ENCODE measurements around the gene KRTAP10-6.
"Not testable (repeated sequence)": the region's sequence is repeated elsewhere in the genome, so short reads cannot be mapped to it uniquely, and the experiment has no call there.

Gene KRTAP10-6

GRCh38 chr21:44589586-44590305, 2.6 kb downstream of the KRTAP10-6 start:
- no peak overlapping the region for H3K27ac ChIP-seq (ENCODE audit: low read length)
- no peak overlapping the region for H3K4me3 ChIP-seq (ENCODE audit: low read length in 2 of 2)
- no peaks in the 10 kb centered on the region for H3K4me1 ChIP-seq (ENCODE audit: control insufficient read depth, insufficient read depth, low read length)
- peaks cover 16 to 17% of the 10 kb centered on the region in 2 donors for H3K27me3 ChIP-seq (ENCODE audit: control insufficient read depth in 1 of 2, insufficient read depth in 2 of 2, low read length in 2 of 2)
- no peak overlapping the region for H3K9ac ChIP-seq (ENCODE audit: low read length in 2 of 2)
- H3K36me3 ChIP-seq (ENCODE audit: control insufficient read depth in 2 of 2, insufficient read depth in 2 of 2, low read length in 2 of 2) = no peaks in the 10 kb centered on the region
- H3K9me3 ChIP-seq (ENCODE audit: control insufficient read depth in 2 of 2, low read length in 2 of 2) = peaks cover 0 to 3% of the 10 kb centered on the region in 2 donors

GRCh38 chr21:44589094-44589493, 3.2 kb downstream of the KRTAP10-6 start:
- H3K9me3 ChIP-seq (ENCODE audit: control insufficient read depth in 2 of 2, low read length in 2 of 2) = peaks cover 0 to 3% of the 10 kb centered on the region in 2 donors
- no peaks in the 10 kb centered on the region for H3K36me3 ChIP-seq (ENCODE audit: control insufficient read depth in 2 of 2, insufficient read depth in 2 of 2, low read length in 2 of 2)
- peaks cover 16 to 19% of the 10 kb centered on the region in 2 donors for H3K27me3 ChIP-seq (ENCODE audit: control insufficient read depth in 1 of 2, insufficient read depth in 2 of 2, low read length in 2 of 2)
- H3K4me1 ChIP-seq (ENCODE audit: control insufficient read depth, insufficient read depth, low read length) = no peaks in the 10 kb centered on the region
- H3K27ac ChIP-seq (ENCODE audit: low read length) = no peak overlapping the region
- H3K4me3 ChIP-seq (ENCODE audit: low read length in 2 of 2) = no peak overlapping the region
- no peak overlapping the region for H3K9ac ChIP-seq (ENCODE audit: low read length in 2 of 2)

- no peak overlapping the region for H3K9ac ChIP-seq (ENCODE audit: low read length in 2 of 2)
- no peaks in the 10 kb centered on the region for H3K36me3 ChIP-seq (ENCODE audit: control insufficient read depth in 2 of 2, insufficient read depth in 2 of 2, low read length in 2 of 2)
- no peak overlapping the region for H3K27ac ChIP-seq (ENCODE audit: low read length)
- no peaks in the 10 kb centered on the region for H3K4me1 ChIP-seq (ENCODE audit: control insufficient read depth, insufficient read depth, low read length)
- peaks cover 0 to 3% of the 10 kb centered on the region in 2 donors for H3K9me3 ChIP-seq (ENCODE audit: control insufficient read depth in 2 of 2, low read length in 2 of 2)
- no peak overlapping the region for H3K4me3 ChIP-seq (ENCODE audit: low read length in 2 of 2)
- H3K27me3 ChIP-seq (ENCODE audit: control insufficient read depth in 1 of 2, insufficient read depth in 2 of 2, low read length in 2 of 2) = peaks cover 14 to 20% of the 10 kb centered on the region in 2 donors
Measured at GRCh38 chr21:44585892-44586291, 6.4 kb downstream of the KRTAP10-6 start.

GRCh38 chr21:44583800-44584147, 8.5 kb downstream of the KRTAP10-6 start:
- Histone ChIP-seq H3K36me3 (ENCODE audit: control insufficient read depth in 2 of 2, insufficient read depth in 2 of 2, low read length in 2 of 2) (no peaks in the 10 kb centered on the region), H3K9me3 (ENCODE audit: control insufficient read depth in 2 of 2, low read length in 2 of 2) (peaks cover 0 to 3% of the 10 kb centered on the region in 2 donors), H3K27me3 (ENCODE audit: control insufficient read depth in 1 of 2, insufficient read depth in 2 of 2, low read length in 2 of 2) (peaks cover 8 to 14% of the 10 kb centered on the region in 2 donors), H3K4me3 (ENCODE audit: low read length in 2 of 2) (no peak overlapping the region), H3K4me1 (ENCODE audit: control insufficient read depth, insufficient read depth, low read length) (no peaks in the 10 kb centered on the region), H3K9ac (ENCODE audit: low read length in 2 of 2) (no peak overlapping the region), H3K27ac (ENCODE audit: low read length) (no peak overlapping the region)

GRCh38 chr21:44583089-44583799, 9.1 kb downstream of the KRTAP10-6 start:
- no peak overlapping the region for H3K27ac ChIP-seq (ENCODE audit: low read length)
- peaks cover 3% of the 10 kb centered on the region in 2 donors for H3K9me3 ChIP-seq (ENCODE audit: control insufficient read depth in 2 of 2, low read length in 2 of 2)
- no peaks in the 10 kb centered on the region for H3K36me3 ChIP-seq (ENCODE audit: control insufficient read depth in 2 of 2, insufficient read depth in 2 of 2, low read length in 2 of 2)
- peaks cover 8 to 14% of the 10 kb centered on the region in 2 donors for H3K27me3 ChIP-seq (ENCODE audit: control insufficient read depth in 1 of 2, insufficient read depth in 2 of 2, low read length in 2 of 2)
- H3K9ac ChIP-seq (ENCODE audit: low read length in 2 of 2) = no peak overlapping the region
- no peak overlapping the region for H3K4me3 ChIP-seq (ENCODE audit: low read length in 2 of 2)
- no peaks in the 10 kb centered on the region for H3K4me1 ChIP-seq (ENCODE audit: control insufficient read depth, insufficient read depth, low read length)

- Histone ChIP-seq H3K4me3 (ENCODE audit: low read length in 2 of 2) (no peak overlapping the region), H3K9ac (ENCODE audit: low read length in 2 of 2) (no peak overlapping the region), H3K27ac (ENCODE audit: low read length) (no peak overlapping the region), H3K27me3 (ENCODE audit: control insufficient read depth in 1 of 2, insufficient read depth in 2 of 2, low read length in 2 of 2) (peaks cover 8 to 14% of the 10 kb centered on the region in 2 donors), H3K4me1 (ENCODE audit: control insufficient read depth, insufficient read depth, low read length) (no peaks in the 10 kb centered on the region), H3K36me3 (ENCODE audit: control insufficient read depth in 2 of 2, insufficient read depth in 2 of 2, low read length in 2 of 2) (no peaks in the 10 kb centered on the region), H3K9me3 (ENCODE audit: control insufficient read depth in 2 of 2, low read length in 2 of 2) (peaks cover 3 to 10% of the 10 kb centered on the region in 2 donors)
Measured at GRCh38 chr21:44582055-44582454, 10.2 kb downstream of the KRTAP10-6 start.

- no peaks in the 10 kb centered on the region for H3K36me3 ChIP-seq (ENCODE audit: control insufficient read depth in 2 of 2, insufficient read depth in 2 of 2, low read length in 2 of 2)
- H3K27me3 ChIP-seq (ENCODE audit: control insufficient read depth in 1 of 2, insufficient read depth in 2 of 2, low read length in 2 of 2) = peaks cover 8 to 10% of the 10 kb centered on the region in 2 donors
- no peak overlapping the region for H3K4me3 ChIP-seq (ENCODE audit: low read length in 2 of 2)
- no peak overlapping the region for H3K9ac ChIP-seq (ENCODE audit: low read length in 2 of 2)
- no peak overlapping the region for H3K27ac ChIP-seq (ENCODE audit: low read length)
- no peaks in the 10 kb centered on the region for H3K4me1 ChIP-seq (ENCODE audit: control insufficient read depth, insufficient read depth, low read length)
- H3K9me3 ChIP-seq (ENCODE audit: control insufficient read depth in 2 of 2, low read length in 2 of 2) = peaks cover 5 to 16% of the 10 kb centered on the region in 2 donors
Measured at GRCh38 chr21:44581158-44581557, 11.1 kb downstream of the KRTAP10-6 start.

GRCh38 chr21:44580231-44580821, 12.0 kb downstream of the KRTAP10-6 start, which contains the start of gene KRTAP10-5:
Gene KRTAP10-5, minus strand, starts transcription at chr21:44580604. Its CDS starts 26 bp downstream, at chr21:44580578.
- not testable (repeated sequence) for H3K36me3 ChIP-seq (ENCODE audit: control insufficient read depth in 2 of 2, insufficient read depth in 2 of 2, low read length in 2 of 2); H3K4me3 ChIP-seq (ENCODE audit: low read length in 2 of 2); H3K27me3 ChIP-seq (ENCODE audit: control insufficient read depth in 1 of 2, insufficient read depth in 2 of 2, low read length in 2 of 2); H3K9ac ChIP-seq (ENCODE audit: low read length in 2 of 2); H3K4me1 ChIP-seq (ENCODE audit: control insufficient read depth, insufficient read depth, low read length); H3K27ac ChIP-seq (ENCODE audit: low read length)
- H3K9me3 ChIP-seq (ENCODE audit: control insufficient read depth in 2 of 2, low read length in 2 of 2) = peaks cover 3 to 23% of the 10 kb centered on the region in 2 donors

- Histone ChIP-seq H3K27me3 (ENCODE audit: control insufficient read depth in 1 of 2, insufficient read depth in 2 of 2, low read length in 2 of 2) (peaks cover 4 to 6% of the 10 kb centered on the region in 2 donors), H3K36me3 (ENCODE audit: control insufficient read depth in 2 of 2, insufficient read depth in 2 of 2, low read length in 2 of 2) (no peaks in the 10 kb centered on the region), H3K27ac (ENCODE audit: low read length) (no peak overlapping the region), H3K9ac (ENCODE audit: low read length in 2 of 2) (no peak overlapping the region), H3K4me3 (ENCODE audit: low read length in 2 of 2) (no peak overlapping the region), H3K9me3 (ENCODE audit: control insufficient read depth in 2 of 2, low read length in 2 of 2) (peaks cover 2 to 24% of the 10 kb centered on the region in 2 donors), H3K4me1 (ENCODE audit: control insufficient read depth, insufficient read depth, low read length) (no peaks in the 10 kb centered on the region)
Measured at GRCh38 chr21:44579833-44580144, 12.5 kb downstream of the KRTAP10-6 start.

- H3K27ac ChIP-seq (ENCODE audit: low read length) = no peak overlapping the region
- H3K27me3 ChIP-seq (ENCODE audit: control insufficient read depth in 1 of 2, insufficient read depth in 2 of 2, low read length in 2 of 2) = peaks cover 4 to 7% of the 10 kb centered on the region in 2 donors
- no peaks in the 10 kb centered on the region for H3K4me1 ChIP-seq (ENCODE audit: control insufficient read depth, insufficient read depth, low read length)
- peaks cover 2 to 24% of the 10 kb centered on the region in 2 donors for H3K9me3 ChIP-seq (ENCODE audit: control insufficient read depth in 2 of 2, low read length in 2 of 2)
- H3K36me3 ChIP-seq (ENCODE audit: control insufficient read depth in 2 of 2, insufficient read depth in 2 of 2, low read length in 2 of 2) = no peaks in the 10 kb centered on the region
- H3K4me3 ChIP-seq (ENCODE audit: low read length in 2 of 2) = no peak overlapping the region
- H3K9ac ChIP-seq (ENCODE audit: low read length in 2 of 2) = no peak overlapping the region
Measured at GRCh38 chr21:44579056-44579832, 13.1 kb downstream of the KRTAP10-6 start.
